Fibroblast of lung (primary cell): Measurements from ENCODE around the gene THSD7B.

Source experiments
- EZH2 ChIP-seq: IDR thresholded peaks from 2 replicates; pipeline ENCODE4 v1.5.1; 2012; ENCODE audit warnings: low read length, control low read depth, mild to moderate bottlenecking; ENCODE audit errors: missing control alignments
- TF ChIP-seq, protein P1 (sequence below), 2 donors: IDR thresholded peaks in 1 of 2; conservative IDR thresholded peaks in 1 of 2; 1 replicate in 1 of 2; 2 replicates in 1 of 2; pipeline ENCODE4 v1.5.1; 2011 to 2012; ENCODE audit warnings: low read length in 2 of 2, control low read depth in 1 of 2, inconsistent platforms in 1 of 2, low read depth in 1 of 2, mild to moderate bottlenecking in 1 of 2

DNA sequence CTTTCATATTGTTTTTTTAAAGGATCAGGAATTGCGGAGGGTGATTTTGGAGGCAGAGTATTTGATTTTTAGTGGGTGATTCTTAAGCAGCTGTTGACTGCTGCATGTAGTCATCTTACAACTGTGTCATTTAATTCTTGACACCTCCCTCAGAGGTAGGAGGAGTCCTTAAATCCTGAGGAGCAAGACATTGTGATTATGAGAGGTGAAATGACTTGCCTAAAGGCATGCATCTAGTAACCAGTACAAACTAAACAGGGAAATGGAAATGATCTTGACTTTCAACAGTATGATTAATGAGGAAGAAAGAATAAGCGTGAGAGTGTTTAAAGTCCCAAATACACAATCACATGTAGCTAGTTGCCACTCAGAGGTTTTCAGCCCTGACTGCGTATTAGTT, 440.7 kb downstream of the THSD7B start:
- TF ChIP-seq, protein P1, sequence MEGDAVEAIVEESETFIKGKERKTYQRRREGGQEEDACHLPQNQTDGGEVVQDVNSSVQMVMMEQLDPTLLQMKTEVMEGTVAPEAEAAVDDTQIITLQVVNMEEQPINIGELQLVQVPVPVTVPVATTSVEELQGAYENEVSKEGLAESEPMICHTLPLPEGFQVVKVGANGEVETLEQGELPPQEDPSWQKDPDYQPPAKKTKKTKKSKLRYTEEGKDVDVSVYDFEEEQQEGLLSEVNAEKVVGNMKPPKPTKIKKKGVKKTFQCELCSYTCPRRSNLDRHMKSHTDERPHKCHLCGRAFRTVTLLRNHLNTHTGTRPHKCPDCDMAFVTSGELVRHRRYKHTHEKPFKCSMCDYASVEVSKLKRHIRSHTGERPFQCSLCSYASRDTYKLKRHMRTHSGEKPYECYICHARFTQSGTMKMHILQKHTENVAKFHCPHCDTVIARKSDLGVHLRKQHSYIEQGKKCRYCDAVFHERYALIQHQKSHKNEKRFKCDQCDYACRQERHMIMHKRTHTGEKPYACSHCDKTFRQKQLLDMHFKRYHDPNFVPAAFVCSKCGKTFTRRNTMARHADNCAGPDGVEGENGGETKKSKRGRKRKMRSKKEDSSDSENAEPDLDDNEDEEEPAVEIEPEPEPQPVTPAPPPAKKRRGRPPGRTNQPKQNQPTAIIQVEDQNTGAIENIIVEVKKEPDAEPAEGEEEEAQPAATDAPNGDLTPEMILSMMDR (conservative IDR thresholded peaks at IDR 0.05 in 1 of 2, IDR thresholded peaks at IDR 0.05 in 1 of 2; ENCODE audit: low read depth in 1 of 2, low read length in 2 of 2) = no peak
- no peak for TF ChIP-seq EZH2
